Right forelimb (tissue), 1 donor: ENCODE results near the gene NDUFB6.

ENCODE experiments used
- DNase-seq: peaks from one replicate; pipeline ENCODE4 v3.0.0-alpha.2; 2018

Gene NDUFB6

GRCh38 chr9:32516241-32516640, 56.7 kb downstream of the NDUFB6 start:
- no peak for DNase-seq

GRCh38 chr9:32508728-32509127, 64.2 kb downstream of the NDUFB6 start:
- DNase-seq, result no peak

GRCh38 chr9:32503008-32503407, 70.0 kb downstream of the NDUFB6 start:
- DNase-seq, result no peak
